Measurements from ENCODE around the gene ADGRL2. TPM values are rescaled to one million over a fixed set of nuclear protein-coding genes. Genes with fewer than 3 reads are reported as not detected.

Gene ADGRL2
- total and polyA plus RNA-seq, 9 donors = 55.0 to 83.5 (median 66.1) TPM

DNA sequence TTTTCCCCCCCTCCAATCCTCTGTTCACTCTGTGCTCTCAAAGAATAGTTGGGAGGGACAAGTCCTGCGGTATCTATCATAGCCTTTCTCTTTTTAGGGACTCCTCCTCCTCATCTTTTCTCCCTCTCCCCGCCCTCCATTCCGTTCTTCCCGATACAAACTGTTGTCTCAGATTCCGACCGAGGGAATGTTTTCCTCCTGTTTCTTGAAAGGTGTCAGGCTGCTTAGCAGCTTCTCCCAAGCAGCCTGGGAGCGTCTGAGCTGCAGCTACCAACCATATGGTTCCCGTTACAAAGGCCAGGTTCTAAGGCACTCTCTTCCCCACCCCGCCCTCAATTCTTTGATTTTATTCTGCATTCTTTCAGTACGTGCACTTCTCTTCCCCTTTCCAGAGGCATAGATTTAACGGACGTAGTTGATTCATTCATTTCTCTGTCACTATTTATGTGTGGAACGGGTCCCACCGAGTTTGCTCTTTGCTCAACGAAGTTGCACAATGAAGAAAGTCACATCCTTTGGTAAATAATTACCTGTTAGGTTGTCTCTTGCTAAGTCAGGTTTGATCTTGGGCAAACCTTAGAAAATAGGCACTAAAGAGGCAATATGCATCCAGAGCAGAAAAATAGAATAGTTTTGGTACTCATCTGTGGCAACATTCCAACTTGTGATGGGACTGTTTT lies 2.8 kb downstream of the ADGRL2 start:
- H3K27ac ChIP-seq = peak overlapping the region; percentile 92 to 96
- H3K27me3 ChIP-seq = no peaks in the 10 kb centered on the region
- no peaks in the 10 kb centered on the region for H3K4me1 ChIP-seq (ENCODE audit: insufficient read depth)
- no peaks in the 10 kb centered on the region for H3K36me3 ChIP-seq
- TF ChIP-seq CTCF (IDR thresholded peaks at IDR 0.05) = no peak
- no peak for TF ChIP-seq EP300 (IDR thresholded peaks at IDR 0.05)
- no peak for TF ChIP-seq POLR2A (IDR thresholded peaks at IDR 0.05)
- peak in 1 of 5 donors; percentile 17 for DNase-seq
- no peaks in the 10 kb centered on the region for H3K9me3 ChIP-seq
- WGBS, 3 donors = 0 to 1% (median 1%) methylated on average over 15 of the region's 15 CpGs
- peak overlapping the region; percentile 49 for H3K4me3 ChIP-seq
- intact Hi-C loops (cut with DNase I) = loop anchor here in 1 of 4 donors (5.0 kb wide), 1 partner anchor 491 kb away; no protein-coding TSS in a partner anchor

DNA sequence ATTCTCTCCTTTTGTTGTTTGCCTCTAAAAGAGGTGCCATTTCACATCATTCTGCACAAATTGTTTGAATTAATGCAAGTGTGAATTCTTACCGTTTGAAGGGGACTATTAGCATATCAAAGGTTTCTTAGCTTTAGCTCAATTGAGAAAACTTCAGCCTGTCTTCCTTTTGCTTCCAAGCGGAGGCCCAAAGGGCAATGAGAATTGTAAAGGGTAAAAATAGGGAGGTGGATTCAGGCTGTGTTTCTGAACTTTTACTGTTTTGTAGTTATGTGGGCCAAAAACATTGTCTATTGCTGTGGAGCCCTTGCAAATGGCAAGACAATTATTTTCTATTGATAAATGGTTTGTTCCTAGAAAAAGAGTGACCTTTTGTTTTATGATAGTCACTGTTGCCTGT lies 3.6 kb downstream of the ADGRL2 start:
- peak overlapping the region; percentile 49 for H3K4me3 ChIP-seq
- H3K27ac ChIP-seq = no peak overlapping the region
- TF ChIP-seq CTCF (IDR thresholded peaks at IDR 0.05) (no peak), EP300 (IDR thresholded peaks at IDR 0.05) (no peak), POLR2A (IDR thresholded peaks at IDR 0.05) (no peak)
- no peak for DNase-seq
- no peaks in the 10 kb centered on the region for H3K9me3 ChIP-seq
- 11 to 18% (median 12%) methylated on average over 2 of the region's 2 CpGs for WGBS, 3 donors
- H3K36me3 ChIP-seq = no peaks in the 10 kb centered on the region
- intact Hi-C loops (cut with DNase I) = loop anchor here in 1 of 4 donors (5.0 kb wide), 1 partner anchor 492 kb away; no protein-coding TSS in a partner anchor
- H3K27me3 ChIP-seq = no peaks in the 10 kb centered on the region
- H3K4me1 ChIP-seq (ENCODE audit: insufficient read depth) = no peaks in the 10 kb centered on the region

DNA sequence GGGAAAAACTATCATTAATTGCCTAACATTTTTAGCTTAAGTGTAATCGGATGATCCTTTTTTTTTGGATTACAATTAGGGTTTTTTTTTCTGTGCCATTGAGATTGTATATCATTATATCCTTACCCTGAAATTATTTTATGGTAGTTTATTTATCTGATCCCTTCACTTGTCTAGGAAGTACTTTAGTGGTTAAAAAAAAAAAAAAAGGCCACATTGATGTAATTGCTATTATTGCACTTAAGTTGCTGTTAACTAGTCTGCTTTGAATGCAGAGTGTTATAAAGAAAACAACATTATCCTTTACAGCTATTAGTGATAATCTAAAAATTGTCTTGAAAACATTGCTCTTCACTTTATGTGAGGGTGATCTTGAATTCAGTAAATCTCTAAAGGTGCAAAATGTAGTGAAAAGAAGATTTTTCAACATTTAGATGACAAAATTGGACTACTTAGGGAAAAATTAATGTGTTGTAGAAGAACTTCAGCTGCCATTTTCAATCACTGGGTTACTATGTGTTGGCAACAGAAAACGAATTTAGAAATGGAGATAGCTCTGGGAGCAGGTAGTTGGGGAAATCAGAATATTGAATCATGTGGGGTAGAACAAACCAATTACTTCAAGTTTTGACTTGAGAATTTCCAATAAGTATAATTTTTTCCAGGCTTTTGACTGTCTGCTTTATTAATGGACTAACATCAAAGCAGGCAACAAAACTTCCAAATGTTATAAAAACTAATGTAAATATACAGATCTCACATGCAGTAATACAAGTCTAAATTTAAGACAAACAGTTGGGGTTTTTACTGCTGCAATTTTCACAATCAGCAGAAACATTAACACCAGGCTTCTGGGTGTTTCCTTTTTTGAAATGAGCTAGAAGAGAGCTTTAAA lies 5.0 kb downstream of the ADGRL2 start:
- no peak overlapping the region for H3K27ac ChIP-seq
- no peak for TF ChIP-seq POLR2A (IDR thresholded peaks at IDR 0.05)
- no peak for TF ChIP-seq EP300 (IDR thresholded peaks at IDR 0.05)
- no peak for TF ChIP-seq CTCF (IDR thresholded peaks at IDR 0.05)
- H3K27me3 ChIP-seq = no peaks in the 10 kb centered on the region
- no peaks in the 10 kb centered on the region for H3K4me1 ChIP-seq (ENCODE audit: insufficient read depth)
- DNase-seq = no peak
- no peak overlapping the region for H3K4me3 ChIP-seq
- WGBS, 3 donors = 46 to 58% (median 56%) methylated on average over 2 of the region's 2 CpGs
- intact Hi-C loops (cut with DNase I) = no loop called here
- no peaks in the 10 kb centered on the region for H3K9me3 ChIP-seq
- no peaks in the 10 kb centered on the region for H3K36me3 ChIP-seq

DNA sequence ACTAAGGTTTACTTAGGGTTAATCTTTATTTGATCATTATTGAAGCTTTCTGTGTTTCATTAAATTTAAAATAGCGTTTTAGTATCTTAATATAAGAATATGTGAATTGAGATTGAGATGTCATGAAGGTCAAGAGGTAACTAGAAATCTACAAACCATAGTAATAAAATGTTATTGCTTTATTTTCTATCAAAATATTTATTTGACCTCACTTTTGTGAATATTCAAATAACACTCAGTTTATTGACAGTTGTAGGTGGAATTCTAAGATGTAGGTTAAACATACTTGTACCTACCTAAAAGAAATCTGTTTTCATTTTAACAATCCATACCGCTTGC lies 5.7 kb downstream of the ADGRL2 start:
- no peak overlapping the region for H3K27ac ChIP-seq
- peaks cover 2% of the 10 kb centered on the region for H3K4me1 ChIP-seq (ENCODE audit: insufficient read depth)
- intact Hi-C loops (cut with DNase I) = no loop called here

More for the DNA sequence above, 5.7 kb downstream of the ADGRL2 start:
- TF ChIP-seq CTCF (IDR thresholded peaks at IDR 0.05) (no peak), EP300 (IDR thresholded peaks at IDR 0.05) (no peak), POLR2A (IDR thresholded peaks at IDR 0.05) (no peak)
- H3K27me3 ChIP-seq = no peaks in the 10 kb centered on the region
- no peak overlapping the region for H3K4me3 ChIP-seq
- H3K36me3 ChIP-seq = no peaks in the 10 kb centered on the region
- no peak for DNase-seq
- H3K9me3 ChIP-seq = no peaks in the 10 kb centered on the region
- 56 to 68% (median 62%) methylated on average over 2 of the region's 2 CpGs for WGBS, 3 donors

Measured in ovary (tissue), 9 donors.